ENCODE data around the gene TNFAIP2. TPM values are rescaled to one million over a fixed set of nuclear protein-coding genes. Genes with fewer than 3 reads are reported as not detected.

The TNFAIP2 gene
- total and polyA plus RNA-seq, 2 of the 4 experiments (the other 2 are of a cell fraction): 6.3 to 9.6 TPM

GRCh38 chr14:103109535-103110441, 13.5 kb upstream of the TNFAIP2 start:
- ChIA-PET CTCF (interaction anchor here (1.5 kb wide), 1 partner anchor 75 kb away, joined by 4 read pairs; no protein-coding TSS in a partner anchor), POLR2A (ENCODE audit: unreplicated experiment) (no interaction called here)
- Histone ChIP-seq H3K9ac (ENCODE audit: low read depth, low read length) (peak overlapping the region; percentile 43), H3K4me2 (ENCODE audit: low read depth, low read length) (peak overlapping the region; percentile 49), H4K5ac (ENCODE audit: low read depth, low read length) (peak overlapping the region; percentile 94), H2AK5ac (ENCODE audit: low read depth, low read length) (peak overlapping the region; percentile 93), H3K23ac (ENCODE audit: low read depth, low read length) (peak overlapping the region; percentile 89; the same call in 1 of the 2 replicates), H3K36me3 (ENCODE audit: control insufficient read depth, insufficient read depth, low read length) (no peaks in the 10 kb centered on the region), H2BK5ac (ENCODE audit: low read depth, low read length, poor library complexity, severe bottlenecking) (peak overlapping the region; percentile 96), H3K9me3 (ENCODE audit: control insufficient read depth, insufficient read depth, low read length) (no peaks in the 10 kb centered on the region), H3K27ac (ENCODE audit: insufficient read depth, low read length) (peak overlapping the region; percentile 91), H3K56ac (ENCODE audit: extremely low read depth, insufficient read depth, low read length) (peak overlapping the region; percentile 24; the same call in 1 of the 2 replicates), H3K14ac (replicated peaks; ENCODE audit: low read depth, low read length) (peak overlapping the region; percentile 96; the same call in 1 of the 2 replicates), H4K8ac (ENCODE audit: low read depth in 2 of 2, low read length in 2 of 2) (peak overlapping the region in 1 of 2 experiments; percentile 97; a peak in 3 of 4 replicates), H3K4me3 (ENCODE audit: insufficient read depth, low read depth, low read length) (no peak overlapping the region), H3K27me3 (ENCODE audit: control insufficient read depth, insufficient read depth, low read length) (peaks cover under 1% of the 10 kb centered on the region), H2BK15ac (ENCODE audit: low read depth, low read length) (peak overlapping the region; percentile 92; the same call in 1 of the 3 replicates), H3K79me1 (ENCODE audit: low read depth in 1 of 2, low read length in 2 of 2) (no peaks in the 10 kb centered on the region), H2BK20ac (ENCODE audit: low read depth, low read length) (peak overlapping the region; percentile 99), H3K9me1 (ENCODE audit: insufficient read depth, low read length) (peaks cover 12% of the 10 kb centered on the region; the same call in 1 of the 2 replicates), H3K4me1 (ENCODE audit: control insufficient read depth, insufficient read depth, low read length) (peaks cover 31% of the 10 kb centered on the region), H3K18ac (ENCODE audit: low read depth, low read length) (peak overlapping the region; percentile 94), H3K4ac (ENCODE audit: low read depth, low read length) (peak overlapping the region; percentile 98), H4K91ac (ENCODE audit: insufficient read depth, low read depth, low read length) (peak overlapping the region; percentile 97), H2AFZ (replicated peaks; ENCODE audit: low read length, poor library complexity) (peak overlapping the region; percentile 89), H4K20me1 (ENCODE audit: insufficient read depth, low read length) (no peaks in the 10 kb centered on the region), H2BK120ac (ENCODE audit: low read depth, low read length) (peak overlapping the region; percentile 100), H2AK9ac (replicated peaks; ENCODE audit: low read depth, low read length, poor library complexity) (peak overlapping the region; percentile 99)
- ATAC-seq (ENCODE audit: low read depth): peak; percentile 85
- in situ Hi-C loops (cut with MboI; ENCODE audit: low sequenced_read_pairs): no loop called here
- BruUV-seq (replicated peaks): no TSS peak
- dilution Hi-C loops (cut with HindIII; ENCODE audit: low sequenced_read_pairs, unreplicated experiment): no loop called here
- DNase-seq: peak; percentile 90
- 18% methylated on average over 9 of the region's 32 CpGs; no CpG with 5 or more reads in 1 of the 2 experiments for WGBS, 2 experiments (ENCODE audit: extremely low coverage in 2 of 2, insufficient read length in 1 of 2)
- intact Hi-C loops (cut with micrococcal nuclease): no loop called here
- TF ChIP-seq USF2 (IDR thresholded peaks at IDR 0.05; ENCODE audit: low read depth, low read length) (0 out of 2 replicates have a peak, but pooled peaks have one; percentile 1), BHLHE40 (IDR thresholded peaks at IDR 0.05; ENCODE audit: low read depth, low read length) (peak; percentile 37; the same call in 1 of the 2 replicates), NFE2L2 (IDR thresholded peaks at IDR 0.05; ENCODE audit: low read depth, low read length) (peak; percentile 53; the same call in 1 of the 2 replicates), RAD21 (IDR thresholded peaks at IDR 0.05; ENCODE audit: low read length) (no peak), CHD1 (IDR thresholded peaks at IDR 0.05; ENCODE audit: low read depth, low read length) (no peak), ELK1 (IDR thresholded peaks at IDR 0.05; ENCODE audit: borderline replicate concordance, low read depth, low read length) (no peak), RFX5 (IDR thresholded peaks at IDR 0.05; ENCODE audit: low read depth, low read length) (no peak), FOS (IDR thresholded peaks at IDR 0.05; ENCODE audit: low read depth, low read length) (peak; percentile 84), MAFK (IDR thresholded peaks at IDR 0.05; ENCODE audit: low read depth, low read length) (no peak), SMC3 (IDR thresholded peaks at IDR 0.05; ENCODE audit: low read depth, low read length) (no peak), POLR2A (IDR thresholded peaks at IDR 0.05; ENCODE audit: low read depth, low read length) (no peak), CTCF (conservative IDR thresholded peaks at IDR 0.05; ENCODE audit: low read depth, low read length) (no peak), MXI1 (IDR thresholded peaks at IDR 0.05; ENCODE audit: borderline replicate concordance, low read depth, low read length) (no peak)

Measured in IMR-90 (cell line).